T-helper 22 cell (primary cell): ENCODE results near the gene BPTF.
A peak's percentile ranks its signal among the peaks of the same experiment; 100 is the strongest.
"Not testable (repeated sequence)": the region's sequence is repeated elsewhere in the genome, so short reads cannot be mapped to it uniquely, and the experiment has no call there.

Experiments used
- DNase-seq: peaks from one replicate; pipeline ENCODE4 v3.0.0-alpha.2; 2020; ENCODE audit warnings: low read depth

BPTF gene

GRCh38 chr17:68015081-68015723 is 189.9 kb downstream of the BPTF start:
- no peak for DNase-seq

GRCh38 chr17:68016838-68017237 is 191.5 kb downstream of the BPTF start:
- no peak for DNase-seq

- DNase-seq: not testable (repeated sequence)
Observed at GRCh38 chr17:68018493-68018892, 193.2 kb downstream of the BPTF start.

- no peak for DNase-seq
Observed at GRCh38 chr17:68019336-68019674, 194.0 kb downstream of the BPTF start.

GRCh38 chr17:68019675-68020408 is 194.5 kb downstream of the BPTF start:
- DNase-seq: peak; percentile 83

- DNase-seq: no peak
Observed at GRCh38 chr17:68020409-68020756, 195.1 kb downstream of the BPTF start.

- not testable (repeated sequence) for DNase-seq
Observed at GRCh38 chr17:68020791-68021190, 195.5 kb downstream of the BPTF start.

GRCh38 chr17:68021963-68022362 is 196.7 kb downstream of the BPTF start:
- DNase-seq: no peak

GRCh38 chr17:68022547-68022946 is 197.2 kb downstream of the BPTF start:
- not testable (repeated sequence) for DNase-seq

GRCh38 chr17:68029512-68030215 is 204.4 kb downstream of the BPTF start:
- DNase-seq: no peak
